ENCODE results near the gene RAB40C. TPM values are rescaled to one million over a fixed set of nuclear protein-coding genes. Genes with fewer than 3 reads are reported as not detected.

Gene RAB40C
- total and polyA plus RNA-seq, 9 of the 15 experiments (the other 6 are each of a cell fraction or from before 2014, with no cell fraction given) = 0.17 to 23.4 (median 8.7) TPM

DNA sequence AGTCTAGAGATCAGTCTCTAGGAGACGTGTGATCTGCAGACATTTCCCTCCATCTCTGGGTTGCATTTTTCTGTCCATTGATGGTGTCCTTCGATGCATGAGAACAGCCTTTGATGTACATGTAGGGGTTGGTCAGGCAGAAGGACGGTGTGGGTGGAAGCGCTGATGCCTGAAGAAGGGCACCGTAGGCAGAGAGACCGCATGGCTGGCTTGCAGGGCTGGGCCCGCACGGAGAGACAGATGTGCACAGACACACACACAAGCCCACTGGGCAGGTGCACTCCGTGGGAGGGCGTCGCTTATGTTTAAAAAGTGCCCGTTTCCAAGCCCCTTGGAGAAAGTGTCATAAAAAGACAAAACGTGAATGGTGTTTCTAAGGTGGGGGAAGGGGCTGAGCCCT is 25.3 kb downstream of the RAB40C start (continued):
- TF ChIP-seq, protein P1, sequence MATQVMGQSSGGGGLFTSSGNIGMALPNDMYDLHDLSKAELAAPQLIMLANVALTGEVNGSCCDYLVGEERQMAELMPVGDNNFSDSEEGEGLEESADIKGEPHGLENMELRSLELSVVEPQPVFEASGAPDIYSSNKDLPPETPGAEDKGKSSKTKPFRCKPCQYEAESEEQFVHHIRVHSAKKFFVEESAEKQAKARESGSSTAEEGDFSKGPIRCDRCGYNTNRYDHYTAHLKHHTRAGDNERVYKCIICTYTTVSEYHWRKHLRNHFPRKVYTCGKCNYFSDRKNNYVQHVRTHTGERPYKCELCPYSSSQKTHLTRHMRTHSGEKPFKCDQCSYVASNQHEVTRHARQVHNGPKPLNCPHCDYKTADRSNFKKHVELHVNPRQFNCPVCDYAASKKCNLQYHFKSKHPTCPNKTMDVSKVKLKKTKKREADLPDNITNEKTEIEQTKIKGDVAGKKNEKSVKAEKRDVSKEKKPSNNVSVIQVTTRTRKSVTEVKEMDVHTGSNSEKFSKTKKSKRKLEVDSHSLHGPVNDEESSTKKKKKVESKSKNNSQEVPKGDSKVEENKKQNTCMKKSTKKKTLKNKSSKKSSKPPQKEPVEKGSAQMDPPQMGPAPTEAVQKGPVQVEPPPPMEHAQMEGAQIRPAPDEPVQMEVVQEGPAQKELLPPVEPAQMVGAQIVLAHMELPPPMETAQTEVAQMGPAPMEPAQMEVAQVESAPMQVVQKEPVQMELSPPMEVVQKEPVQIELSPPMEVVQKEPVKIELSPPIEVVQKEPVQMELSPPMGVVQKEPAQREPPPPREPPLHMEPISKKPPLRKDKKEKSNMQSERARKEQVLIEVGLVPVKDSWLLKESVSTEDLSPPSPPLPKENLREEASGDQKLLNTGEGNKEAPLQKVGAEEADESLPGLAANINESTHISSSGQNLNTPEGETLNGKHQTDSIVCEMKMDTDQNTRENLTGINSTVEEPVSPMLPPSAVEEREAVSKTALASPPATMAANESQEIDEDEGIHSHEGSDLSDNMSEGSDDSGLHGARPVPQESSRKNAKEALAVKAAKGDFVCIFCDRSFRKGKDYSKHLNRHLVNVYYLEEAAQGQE (IDR thresholded peaks at IDR 0.05; ENCODE audit: borderline replicate concordance) = no peak
- TF ChIP-seq, protein P1 (CRISPR knock-in tag; IDR thresholded peaks at IDR 0.05; ENCODE audit: low read depth) = no peak
- no peak for TF ChIP-seq ILK (tag; IDR thresholded peaks at IDR 0.05; ENCODE audit: borderline replicate concordance, low read depth)
- no peak for TF ChIP-seq NFE2 (IDR thresholded peaks at IDR 0.05; ENCODE audit: low read depth)
- no peak for TF ChIP-seq KAT8 (IDR thresholded peaks at IDR 0.05; ENCODE audit: low read depth)
- TF ChIP-seq PATZ1 (CRISPR knock-in tag; IDR thresholded peaks at IDR 0.05; ENCODE audit: borderline replicate concordance) = no peak
- no peak for TF ChIP-seq TARDBP (IDR thresholded peaks at IDR 0.05)
- TF ChIP-seq ZNF354B (CRISPR knock-in tag; IDR thresholded peaks at IDR 0.05) = no peak
- TF ChIP-seq NFATC3 (IDR thresholded peaks at IDR 0.05) = no peak
- TF ChIP-seq BCLAF1 (IDR thresholded peaks at IDR 0.05; ENCODE audit: borderline replicate concordance in 1 of 2, control insufficient read depth in 1 of 2, low read depth in 2 of 2, low read length in 1 of 2) = no peak
- TF ChIP-seq SMAD3 (CRISPR knock-in tag; conservative IDR thresholded peaks at IDR 0.05) = no peak
- TF ChIP-seq STAT6 (CRISPR knock-in tag; IDR thresholded peaks at IDR 0.05) = no peak
- TF ChIP-seq ZZZ3 (IDR thresholded peaks at IDR 0.05) = no peak
